Left cardiac atrium (tissue), 4 donors: ENCODE data around the gene FAM193A. TPM values are rescaled to one million over a fixed set of nuclear protein-coding genes. Genes with fewer than 3 reads are reported as not detected.
"Not testable (repeated sequence)": the region's sequence is repeated elsewhere in the genome, so short reads cannot be mapped to it uniquely, and the experiment has no call there.

Experiments used
- ATAC-seq, 2 donors: fragments of 200-7000 bp; cut with Tn5 transposase; one replicate each; pipeline ENCODE4 v1.9.1; 2020; ENCODE audit warnings: mild to moderate bottlenecking in 2 of 2, moderate library complexity in 2 of 2
- DNase-seq: peaks from one replicate; pipeline ENCODE4 v3.0.0-alpha.2; 2020
- intact Hi-C, 2 donors: fragments of 100-400 bp; cut with DNase I; formaldehyde crosslinking; loops; one replicate each; pipeline versions ENCODE4 v1.14.1 to v1.15.1; 2022 to 2023
- total RNA-seq, 2 donors: library from RNA; stranded (reverse); fragmentation: NEBNext Ultra II Directional; extraction: Animal tissue kit (Norgen Biotek cat#: 25700); gene quantifications; one replicate each; pipeline ENCODE4 v1.2.1, GENCODE V29; 2021
- donor health status: DM: no; HTN: yes; CAD: no.
- donor health status: DM: no; HTN: yes; CAD: no; lungs with severe emphysema.
- donor health status: DM: yes; HTN: yes; CAD: no.
- donor health status: Dilated cardiomyopathy.

Gene FAM193A
- total RNA-seq, 2 donors from 2014 or later: 15.1 to 16.6 TPM

DNA sequence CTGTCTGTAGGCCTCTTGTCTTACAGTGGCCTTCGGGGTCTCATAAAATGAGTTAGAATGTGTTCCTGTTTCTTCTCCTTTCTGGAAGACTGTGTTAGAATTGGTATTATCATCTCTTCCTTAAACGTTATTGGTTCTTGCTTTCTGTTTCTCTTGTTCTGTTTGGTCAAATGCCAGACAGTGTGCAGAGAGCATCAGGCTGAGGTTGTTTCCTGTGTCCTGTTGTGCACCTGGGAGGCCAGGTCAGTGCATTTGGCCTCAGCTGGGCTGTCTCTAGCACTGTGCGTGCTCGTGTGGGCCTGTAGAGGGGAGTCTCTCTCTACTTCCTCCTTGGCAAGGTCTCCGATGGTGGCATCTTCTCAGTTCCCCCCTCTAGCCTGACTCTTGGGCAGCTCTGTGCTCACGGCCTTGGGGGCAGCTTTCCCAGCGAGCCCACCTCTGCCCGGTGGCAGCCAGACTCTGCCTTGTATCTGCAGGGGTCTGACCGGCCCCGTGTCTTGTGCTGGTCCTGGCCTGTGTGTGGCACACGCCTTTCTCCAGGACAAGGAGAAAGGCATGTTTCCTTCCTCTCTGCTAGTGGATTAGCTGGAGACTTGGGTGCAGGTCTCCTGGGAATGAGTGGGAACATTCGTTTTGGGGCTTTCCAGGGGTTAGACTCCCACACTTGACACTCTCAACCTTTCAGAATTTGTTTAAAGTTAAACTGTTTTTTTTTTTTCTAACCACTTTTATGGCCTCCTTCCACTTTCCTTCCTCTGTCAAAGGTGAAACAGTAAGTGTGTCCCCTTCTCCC, 62.3 kb downstream of the FAM193A start:
- intact Hi-C loops: no loop called here
- DNase-seq (no peak), ATAC-seq (peak; percentile 52 to 63)

DNA sequence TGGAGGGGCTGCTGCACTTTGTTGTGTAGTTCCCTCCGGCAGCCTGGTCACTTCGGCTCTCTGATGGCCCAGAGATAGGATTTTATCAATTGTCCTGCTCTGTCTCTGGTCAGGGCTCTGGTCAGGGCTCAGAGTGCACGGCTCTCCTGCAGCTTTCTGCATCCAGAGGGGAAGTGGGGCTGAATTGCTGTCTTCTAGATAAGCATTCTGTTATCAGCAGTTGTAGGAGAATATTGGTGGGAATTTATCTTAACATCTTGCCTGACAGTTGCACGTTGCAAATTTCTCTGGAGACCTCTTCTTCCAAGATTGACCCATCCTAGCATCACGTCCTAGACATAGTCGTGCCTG, 62.8 kb downstream of the FAM193A start:
- no peak for ATAC-seq
- intact Hi-C loops: no loop called here

DNA sequence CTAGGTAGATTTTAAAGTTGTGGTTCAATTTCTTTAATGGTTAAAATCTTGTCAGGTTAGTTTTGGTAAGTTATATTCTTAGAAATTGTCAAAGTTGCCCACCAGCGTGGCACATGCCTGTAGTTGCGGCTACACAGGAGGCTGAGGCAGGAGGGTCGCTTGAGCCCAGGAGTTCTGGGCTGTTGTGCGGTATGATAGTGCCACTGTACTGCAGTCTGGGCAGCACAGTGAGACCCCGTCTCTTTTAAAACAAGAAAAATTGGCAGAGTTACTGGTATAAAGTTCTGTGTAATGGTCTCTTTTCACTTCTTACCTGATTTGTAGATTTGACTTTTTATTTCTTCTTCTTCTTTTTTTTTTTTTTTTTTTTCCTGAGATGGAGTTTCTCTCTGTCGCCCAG, 64.4 kb downstream of the FAM193A start:
- intact Hi-C loops: no loop called here
- DNase-seq (no peak), ATAC-seq (no peak)

More for the DNA sequence above, 62.8 kb downstream of the FAM193A start:
- no peak for DNase-seq

DNA sequence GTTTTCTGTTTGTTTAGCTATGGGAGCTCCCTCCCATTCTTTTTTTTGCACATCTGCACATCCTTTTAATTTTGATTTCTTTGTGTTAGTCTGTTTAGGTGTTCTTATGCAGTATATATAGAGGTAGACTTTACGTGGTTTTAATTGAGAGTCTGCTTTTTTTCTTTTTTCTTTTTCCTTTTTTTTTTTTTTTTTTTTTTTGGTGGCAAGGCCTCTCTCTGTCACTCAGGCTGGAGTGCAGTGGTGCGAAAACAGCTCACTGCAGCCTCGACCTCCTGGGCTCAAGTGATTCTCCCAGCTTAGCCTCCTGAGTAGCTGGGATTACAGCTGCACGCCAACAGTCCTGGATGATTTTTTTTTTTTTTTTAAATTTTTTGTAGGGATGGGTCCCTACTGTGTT, 68.2 kb downstream of the FAM193A start:
- intact Hi-C loops: no loop called here
- no peak for DNase-seq
- ATAC-seq: no peak

DNA sequence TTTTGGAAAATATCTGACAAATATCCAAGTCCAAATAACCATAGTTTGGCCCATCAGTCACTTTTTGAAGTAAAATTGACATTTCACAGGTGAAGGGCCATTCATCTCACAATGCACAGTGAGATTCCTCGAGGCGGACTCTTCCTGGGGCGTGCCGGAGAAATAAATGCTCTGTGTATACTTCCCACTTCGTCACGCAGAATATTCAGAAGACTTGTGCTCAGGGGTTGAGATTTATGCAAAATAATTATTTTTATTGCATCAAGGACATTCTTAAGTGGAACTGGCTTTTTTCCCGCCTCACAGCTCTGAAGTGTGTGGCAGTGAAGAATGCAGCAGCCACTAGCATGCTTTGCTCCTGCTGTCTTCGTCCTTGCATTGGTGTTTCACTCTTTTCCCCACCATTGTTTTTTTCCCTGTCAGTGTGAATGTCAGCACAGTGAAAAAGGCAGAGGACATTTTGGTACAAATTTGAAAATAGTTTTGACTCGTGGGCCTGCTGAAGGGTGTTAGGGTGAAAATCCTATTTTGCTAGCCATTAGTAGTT, 70.6 kb downstream of the FAM193A start:
- intact Hi-C loops: no loop called here
- no peak for DNase-seq
- peak; percentile 32 to 52 for ATAC-seq

DNA sequence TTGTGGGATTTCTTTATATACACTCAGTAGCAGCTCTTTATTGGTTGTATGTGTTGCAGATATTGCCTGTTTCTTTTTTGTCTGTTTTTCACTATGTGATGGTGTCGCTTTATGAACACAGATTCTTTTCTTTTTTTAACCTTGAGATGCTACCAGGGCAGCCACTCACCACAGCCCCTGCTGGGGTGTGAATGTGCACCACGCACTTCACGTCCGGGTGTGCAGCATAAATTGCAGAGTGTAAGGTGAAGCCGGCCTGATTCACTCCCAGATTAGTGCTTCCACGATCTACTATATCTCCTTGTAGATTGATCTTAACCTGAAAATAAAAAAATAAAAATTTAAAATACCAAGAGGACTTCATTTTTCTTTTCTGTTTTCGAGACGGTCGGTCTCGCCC, 71.4 kb downstream of the FAM193A start:
- intact Hi-C loops: no loop called here
- ATAC-seq (peak in 1 of 2 donors; percentile 20), DNase-seq (no peak)

DNA sequence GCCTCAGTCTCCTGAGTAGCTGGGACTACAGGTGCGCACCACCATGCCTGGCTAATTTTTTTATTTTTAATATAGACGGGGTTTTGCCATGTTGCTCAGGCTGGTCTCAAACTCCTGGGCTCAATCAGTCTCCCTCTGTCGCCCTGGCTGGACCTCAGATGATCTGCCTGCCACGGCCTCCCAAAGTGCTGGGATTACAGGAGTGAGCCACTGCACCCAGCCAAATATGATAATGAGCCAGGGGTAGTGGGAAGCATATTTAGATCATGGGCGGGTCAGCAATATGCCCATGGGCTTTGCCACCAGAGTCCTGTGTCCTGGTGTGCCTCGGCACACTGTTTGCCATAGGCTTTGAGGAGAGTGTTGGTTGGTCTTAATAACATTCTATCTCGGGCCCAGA, 71.8 kb downstream of the FAM193A start:
- ATAC-seq: peak; percentile 19 to 50
- DNase-seq: no peak
- intact Hi-C loops: no loop called here

DNA sequence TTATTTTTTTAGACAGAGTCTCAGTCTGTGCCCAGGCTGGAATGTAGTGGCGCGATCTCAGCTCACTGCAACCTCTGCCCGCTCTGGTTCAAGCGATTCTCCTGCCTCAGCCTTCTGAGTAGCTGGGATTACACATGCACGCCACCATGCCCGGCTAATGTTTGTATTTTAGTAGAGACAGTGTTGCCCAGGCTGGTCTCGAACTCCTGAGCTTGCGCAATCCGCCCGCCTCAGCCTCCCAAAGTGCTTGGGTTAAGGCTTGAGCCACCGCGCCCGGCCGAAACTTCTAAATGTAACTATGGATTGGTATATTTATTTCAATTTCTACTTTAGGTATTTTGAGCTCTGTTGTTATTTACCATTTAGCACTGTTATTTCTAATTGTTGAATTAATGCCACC, 79.4 kb downstream of the FAM193A start:
- DNase-seq (no peak), ATAC-seq (no peak)
- intact Hi-C loops: no loop called here

DNA sequence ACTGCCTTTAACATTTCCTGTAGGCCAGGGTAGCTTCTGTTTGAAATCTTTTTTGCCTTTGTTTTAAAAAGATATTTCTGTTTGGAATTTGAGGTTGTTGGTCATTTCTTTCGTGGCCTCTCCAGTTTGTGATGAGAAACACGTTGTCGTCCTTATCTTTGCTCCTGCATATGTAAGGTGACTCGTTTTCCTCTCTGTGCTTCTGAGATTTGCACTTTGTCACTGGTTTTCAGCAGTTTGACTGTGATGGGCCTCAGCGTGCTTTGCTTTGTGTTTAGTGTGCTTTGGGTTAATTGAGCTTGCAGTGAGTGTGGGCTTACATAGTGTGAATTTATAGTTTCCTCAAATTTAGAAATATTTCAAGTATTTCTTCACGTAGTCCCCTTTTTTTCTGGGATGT, 81.5 kb downstream of the FAM193A start:
- DNase-seq: no peak
- intact Hi-C loops: no loop called here

DNA sequence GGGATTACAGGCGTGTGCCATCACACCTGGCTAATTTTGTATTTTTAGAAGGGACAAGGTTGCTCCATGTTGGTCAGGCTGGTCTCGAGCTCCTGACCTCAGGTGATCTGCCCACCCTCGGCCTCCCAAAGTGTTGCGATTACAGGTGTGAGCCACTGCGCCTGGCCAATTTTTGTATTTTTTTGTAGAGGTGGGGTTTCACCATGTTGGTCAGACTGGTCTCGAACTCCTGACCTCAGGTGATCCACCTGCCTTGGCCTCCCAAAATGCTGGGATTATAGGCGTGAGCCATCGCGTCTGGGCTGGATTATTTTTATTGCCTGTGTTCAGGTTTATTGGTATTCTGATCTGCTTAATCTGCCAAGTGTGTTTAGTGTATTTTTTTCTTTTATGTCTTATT, 82.3 kb downstream of the FAM193A start:
- ATAC-seq, DNase-seq, intact Hi-C loops: not testable (repeated sequence)

More for the DNA sequence above, 81.5 kb downstream of the FAM193A start:
- ATAC-seq: no peak

DNA sequence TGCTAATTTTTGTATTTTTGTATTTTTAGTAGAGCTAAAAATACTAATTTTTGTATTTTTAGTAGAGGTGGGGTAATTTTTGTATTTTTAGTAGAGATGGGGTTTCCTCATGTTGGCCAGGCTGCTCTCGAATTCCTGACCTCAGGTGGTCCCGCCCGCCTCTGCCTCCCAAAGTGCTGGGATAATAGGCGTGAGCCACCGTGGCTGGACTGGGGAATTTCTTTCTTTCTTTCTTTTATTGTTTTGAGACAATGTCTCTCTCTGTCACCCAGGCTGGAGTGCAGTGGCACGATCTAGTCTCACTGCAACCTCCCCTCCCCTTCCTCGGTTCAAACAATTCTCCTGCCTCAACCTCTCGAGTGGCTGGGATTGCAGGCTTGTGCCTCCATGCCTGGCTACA, 83.0 kb downstream of the FAM193A start:
- ATAC-seq: no peak
- intact Hi-C loops: no loop called here
- DNase-seq: no peak

DNA sequence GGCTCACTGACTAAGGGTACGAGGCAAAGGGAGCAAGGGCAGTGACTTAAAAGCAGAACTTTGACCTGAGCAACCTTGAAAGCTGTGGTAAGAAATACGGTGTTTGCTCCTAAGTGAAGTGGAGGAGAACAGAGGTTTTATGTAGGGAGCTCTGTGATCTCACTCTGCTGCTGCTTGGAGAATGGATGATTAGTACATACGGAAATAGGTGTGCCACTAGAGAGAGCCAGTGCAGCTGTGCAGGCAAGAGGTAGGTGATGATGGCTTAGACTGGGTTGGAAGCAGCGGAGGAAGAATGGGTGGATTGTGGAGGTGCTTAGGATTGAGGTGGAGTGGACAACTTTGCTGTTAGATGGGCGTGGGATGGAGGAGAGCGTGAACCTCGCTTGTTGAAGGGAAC, 85.0 kb downstream of the FAM193A start:
- intact Hi-C loops: no loop called here
- ATAC-seq (no peak), DNase-seq (no peak)

DNA sequence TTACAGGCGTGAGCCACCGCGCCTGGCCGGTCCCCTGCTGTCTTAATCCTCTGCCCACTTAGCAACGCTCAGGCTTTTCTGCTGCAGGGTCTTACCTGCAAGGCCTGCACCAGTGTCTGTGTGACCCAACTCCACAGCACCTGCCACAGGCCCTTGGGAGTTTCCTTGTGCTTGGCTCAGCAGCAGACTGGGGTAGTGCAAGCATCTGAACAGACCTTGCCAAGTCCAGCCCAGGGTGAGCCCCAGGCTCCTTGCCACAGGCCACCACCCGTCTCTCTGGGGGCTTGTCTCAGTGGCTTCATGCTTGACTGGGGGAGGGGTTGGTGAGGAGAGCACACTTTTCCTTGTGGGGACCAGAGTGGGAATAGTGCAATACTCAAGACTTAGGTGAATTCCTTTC, 87.0 kb downstream of the FAM193A start:
- ATAC-seq (peak in 1 of 2 donors; percentile 45), DNase-seq (no peak)
- intact Hi-C loops: no loop called here

DNA sequence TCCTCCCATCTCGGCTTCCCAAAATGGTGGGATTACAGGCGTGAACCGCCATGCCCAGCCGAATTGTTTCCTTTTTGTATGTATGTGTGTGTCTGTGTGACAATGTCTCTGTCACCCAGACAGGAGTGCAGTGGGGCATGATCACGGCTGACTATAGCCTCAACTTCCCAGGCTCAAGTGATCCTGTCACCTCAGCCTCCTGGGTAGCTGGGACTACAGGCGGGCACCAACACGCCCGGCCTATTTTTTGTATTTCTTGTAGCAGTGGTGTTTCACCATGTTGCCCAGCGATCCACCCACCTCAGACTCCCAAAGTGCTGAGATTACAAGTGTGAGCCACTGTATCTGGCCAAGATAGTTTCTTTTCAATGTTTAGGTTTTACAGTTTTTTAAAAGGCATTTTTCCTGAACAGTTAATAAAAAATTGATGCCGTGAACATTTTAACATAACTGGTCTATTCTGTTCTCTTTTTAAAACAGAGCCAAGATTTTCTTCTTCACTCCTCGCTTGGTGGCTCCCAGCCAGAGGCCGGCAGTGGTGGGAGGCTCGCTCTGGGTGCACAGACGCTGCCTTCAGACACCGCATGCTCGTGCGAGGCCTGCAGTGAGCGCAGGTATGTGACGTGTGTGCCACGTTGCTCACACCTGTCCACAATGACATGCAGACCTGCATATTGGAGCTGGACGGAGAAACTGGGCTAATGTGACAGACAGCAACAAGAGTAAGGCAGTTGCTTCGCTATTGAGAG, 88.5 kb downstream of the FAM193A start:
- ATAC-seq (peak in 1 of 2 donors; percentile 51), DNase-seq (no peak)
- intact Hi-C loops: no loop called here

DNA sequence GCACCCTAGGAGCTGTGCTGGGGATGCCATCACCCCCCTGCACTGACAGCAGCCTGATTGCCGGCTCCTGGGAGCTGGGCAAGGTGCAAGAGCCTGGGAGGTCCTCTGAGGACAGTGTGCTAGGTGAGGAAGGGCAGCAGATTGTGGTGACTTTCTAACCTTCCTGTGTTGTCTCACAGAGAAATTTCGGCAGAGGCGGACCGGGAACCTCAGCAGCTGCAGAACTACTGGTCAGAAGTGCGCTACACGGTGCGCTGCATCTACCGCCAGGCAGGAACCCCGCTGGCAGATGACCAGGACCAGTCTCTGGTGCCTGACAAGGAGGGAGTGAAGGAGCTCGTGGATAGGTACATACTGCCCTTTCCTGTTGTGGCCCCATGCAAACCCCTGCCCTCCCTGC, 89.8 kb downstream of the FAM193A start:
- DNase-seq: no peak
- no peak for ATAC-seq
- intact Hi-C loops: no loop called here

DNA sequence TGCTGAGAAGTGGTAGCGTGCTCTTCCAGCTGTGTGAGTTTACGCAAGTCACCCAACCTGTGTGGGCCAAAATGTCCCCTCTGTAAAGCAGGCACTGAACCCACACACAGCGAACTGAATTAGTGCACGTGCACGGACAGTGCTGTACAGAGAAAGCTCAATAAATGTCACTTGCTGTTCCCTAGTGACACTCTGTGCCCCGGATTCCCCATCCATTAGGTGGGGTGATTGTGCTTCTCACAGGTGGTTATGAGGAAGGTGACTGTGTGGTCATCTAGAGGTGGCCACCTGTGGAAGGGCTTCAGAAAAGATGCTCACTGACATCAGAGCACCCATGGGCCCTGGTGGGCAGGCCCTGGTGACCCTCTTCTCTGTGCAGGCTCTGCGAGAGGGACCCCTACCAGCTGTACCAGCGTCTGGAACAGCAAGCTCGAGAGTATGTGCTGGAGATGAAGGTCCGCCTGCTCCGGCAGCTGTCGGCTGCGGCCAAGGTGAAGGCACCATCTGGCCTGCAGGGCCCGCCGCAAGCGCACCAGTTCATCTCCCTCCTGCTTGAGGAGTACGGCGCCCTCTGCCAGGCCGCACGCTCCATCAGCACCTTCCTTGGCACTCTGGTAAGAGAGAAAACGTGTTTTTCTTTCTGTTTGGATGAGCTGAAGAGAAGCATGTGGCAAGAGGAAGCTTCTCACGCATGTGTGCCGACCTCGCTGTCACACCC, 94.3 kb downstream of the FAM193A start:
- ATAC-seq (no peak), DNase-seq (no peak)
- intact Hi-C loops: no loop called here

DNA sequence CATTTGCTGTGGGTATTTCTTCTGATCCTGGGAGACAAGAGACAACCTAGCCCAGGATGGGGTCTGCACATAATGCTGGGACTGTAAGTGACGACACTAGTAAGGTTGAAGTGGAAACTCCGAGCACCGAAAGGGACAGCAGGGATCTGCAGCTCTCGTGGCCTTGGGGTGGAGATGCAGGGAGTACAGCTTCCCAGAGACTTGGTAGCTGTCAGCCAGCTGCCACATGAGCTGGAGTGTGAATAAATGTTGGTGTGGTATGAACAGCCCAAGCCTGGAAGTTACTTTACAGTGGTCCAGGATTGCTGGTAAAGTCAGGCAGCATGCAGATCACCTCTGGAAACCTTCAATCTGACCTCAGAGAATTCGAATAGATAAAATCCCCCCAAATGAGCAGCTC, 97.6 kb downstream of the FAM193A start:
- ATAC-seq (peak; percentile 34 to 50), DNase-seq (no peak)
- intact Hi-C loops: no loop called here

DNA sequence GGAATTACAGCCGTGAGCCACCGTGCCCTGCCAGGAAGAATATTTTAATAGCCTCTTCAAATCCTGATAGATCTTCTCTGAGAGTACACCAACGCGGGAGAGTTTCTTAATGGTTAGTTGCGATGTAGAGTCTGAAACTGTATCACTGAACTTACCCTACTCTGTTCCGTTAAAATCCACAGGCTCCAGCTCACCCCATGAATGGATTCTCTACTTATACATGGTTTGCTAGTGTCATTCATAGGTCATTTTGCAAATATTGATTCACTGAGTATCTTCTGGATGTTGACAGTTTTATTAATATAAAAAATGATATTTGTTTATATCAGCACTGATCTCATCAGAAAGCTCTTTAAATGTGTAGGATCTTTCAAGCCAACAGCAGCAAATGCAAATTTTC, 99.9 kb downstream of the FAM193A start:
- no peak for DNase-seq
- intact Hi-C loops: no loop called here
- ATAC-seq: no peak

DNA sequence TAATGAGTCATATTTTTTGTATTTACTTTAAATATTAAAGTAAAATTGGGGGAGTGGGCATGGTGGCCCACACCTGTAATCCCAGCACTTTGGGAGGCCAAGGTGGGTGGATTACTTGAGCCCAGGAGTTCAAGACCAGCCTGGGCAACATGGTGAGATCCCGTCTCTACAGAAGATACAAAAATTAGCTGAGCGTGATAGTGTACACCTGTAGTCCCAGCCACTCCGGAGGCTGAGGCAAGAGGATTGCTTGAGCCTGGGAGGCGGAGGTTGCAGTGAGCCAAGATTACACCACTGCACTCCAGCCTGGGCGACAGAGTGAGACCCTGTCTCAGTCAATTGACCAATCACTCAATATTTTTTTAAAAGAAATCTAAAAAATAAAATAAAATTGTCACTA, 100.5 kb downstream of the FAM193A start:
- intact Hi-C loops, ATAC-seq, DNase-seq: not testable (repeated sequence)
